ENCODE measurements around the gene FSD1.

Gene FSD1

DNA sequence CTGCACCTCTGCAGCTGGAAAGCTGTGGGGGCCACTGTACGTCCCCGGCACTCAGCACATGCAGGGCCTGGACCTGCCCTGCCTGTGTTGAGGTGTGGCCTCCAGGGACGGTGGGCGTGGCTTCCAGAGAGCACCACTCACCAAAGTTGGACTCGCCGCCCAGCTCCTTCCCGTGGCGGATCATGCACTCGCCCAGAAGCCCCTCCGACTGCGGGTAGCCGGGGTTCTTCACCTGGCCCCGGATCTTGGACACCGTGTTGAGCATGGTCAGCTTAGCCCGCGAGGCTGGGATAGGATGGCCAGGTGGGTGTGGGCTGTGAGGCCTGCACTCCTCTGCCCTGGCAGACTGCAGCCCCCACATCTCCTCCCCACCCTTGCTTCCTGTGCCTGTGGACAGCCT is 60.9 kb downstream of the FSD1 start:
- no peak for DNase-seq (ENCODE audit: low spot score)

- DNase-seq (ENCODE audit: low spot score): no peak
These were observed 61.6 kb downstream of the FSD1 start for GRCh38 chr19:4365791-4366665.

DNA sequence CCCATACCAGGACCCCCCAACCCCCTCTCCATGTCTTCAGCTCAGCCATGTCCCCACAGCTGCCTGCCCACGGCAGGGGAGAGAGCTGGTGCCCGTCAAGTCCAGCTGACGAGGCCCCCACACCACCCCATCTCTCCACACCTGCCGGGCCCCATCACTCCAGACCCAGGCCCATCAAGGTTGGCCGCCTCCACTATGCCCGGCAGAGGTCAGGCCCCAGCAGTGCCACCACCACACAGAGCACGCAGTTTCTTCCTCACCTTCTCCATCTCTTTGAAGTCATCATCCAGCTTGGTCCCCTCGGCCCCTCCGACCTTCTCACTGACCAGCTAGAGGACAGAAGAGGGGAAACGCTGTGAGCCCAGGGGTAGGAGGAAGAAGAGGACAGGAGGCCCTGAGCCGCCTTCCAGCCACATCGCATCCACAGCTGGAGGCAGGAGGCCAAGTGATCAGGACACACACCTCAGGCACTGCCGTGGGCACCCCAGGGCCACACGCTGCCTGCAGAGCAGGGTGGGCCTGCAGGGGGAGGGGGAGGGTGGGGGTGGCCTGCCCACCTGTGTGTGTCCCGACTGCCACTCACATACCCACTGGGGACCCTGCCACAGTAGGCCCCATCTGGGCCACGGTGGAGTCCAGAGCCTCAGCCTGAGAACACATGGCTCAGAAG is 62.4 kb downstream of the FSD1 start:
- no peak for DNase-seq (ENCODE audit: low spot score)

GRCh38 chr19:4367336-4367723 is 62.9 kb downstream of the FSD1 start:
- no peak for DNase-seq (ENCODE audit: low spot score)

- DNase-seq (ENCODE audit: low spot score): no peak
These were observed 63.4 kb downstream of the FSD1 start for GRCh38 chr19:4367781-4368127.

DNA sequence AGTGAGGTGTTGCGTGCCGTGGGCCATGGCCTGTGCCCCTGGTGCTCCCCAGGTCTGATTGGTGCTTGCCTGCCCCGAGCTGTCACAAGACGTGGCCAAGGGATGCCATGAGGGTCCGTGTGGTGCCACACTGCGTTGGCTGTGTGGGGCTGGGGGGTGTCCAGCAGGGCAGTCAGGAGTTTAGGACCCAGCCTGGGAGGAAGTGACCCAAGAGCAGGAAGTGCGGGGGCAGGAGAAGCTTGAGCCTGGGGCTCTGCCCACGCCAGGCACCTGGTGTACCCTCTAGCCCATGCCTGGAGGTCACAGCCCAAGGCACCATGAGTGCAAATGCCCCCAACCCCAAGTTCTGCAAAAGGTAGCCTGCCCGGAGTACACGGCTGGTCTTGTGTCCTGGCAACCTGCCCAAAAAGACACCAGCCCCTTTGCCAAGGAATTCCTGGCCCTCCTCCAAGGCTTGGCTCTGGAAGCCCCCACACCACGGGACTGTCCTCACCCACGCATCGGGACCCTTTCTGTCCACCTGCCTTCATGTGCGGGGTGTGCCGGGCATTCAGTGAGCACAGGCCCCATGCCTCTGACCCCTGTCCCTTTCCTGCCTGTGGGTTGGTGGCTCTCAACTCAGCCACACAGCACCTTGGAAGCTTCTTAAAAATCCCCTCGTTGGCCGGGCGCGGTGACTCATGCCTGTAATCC is 63.9 kb downstream of the FSD1 start:
- no peak for DNase-seq (ENCODE audit: low spot score)

- peak; percentile 55 for DNase-seq (ENCODE audit: low spot score)
These were observed 64.9 kb downstream of the FSD1 start for GRCh38 chr19:4369109-4369887.

DNA sequence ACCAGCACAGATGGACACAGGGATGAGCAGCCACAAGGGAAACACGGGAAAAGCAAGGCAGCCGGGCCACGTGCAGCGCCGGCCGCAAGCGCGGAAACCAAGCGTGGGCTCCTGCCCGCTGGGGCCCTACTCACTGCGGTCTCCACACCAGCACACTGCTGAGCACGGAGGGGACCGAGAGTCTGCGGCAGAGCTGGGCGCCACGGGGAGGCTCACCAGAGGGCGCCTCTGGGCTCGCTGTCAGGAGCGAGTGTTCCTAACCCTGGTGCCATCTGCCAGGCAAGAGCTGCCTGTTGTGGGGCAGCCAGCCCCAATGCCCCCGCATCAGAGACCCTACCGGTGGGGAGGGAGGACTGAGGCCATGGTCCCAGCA is 65.5 kb downstream of the FSD1 start:
- DNase-seq (ENCODE audit: low spot score): peak; percentile 63

- no peak for DNase-seq (ENCODE audit: low spot score)
These were observed 66.1 kb downstream of the FSD1 start for GRCh38 chr19:4370418-4371041.

DNA sequence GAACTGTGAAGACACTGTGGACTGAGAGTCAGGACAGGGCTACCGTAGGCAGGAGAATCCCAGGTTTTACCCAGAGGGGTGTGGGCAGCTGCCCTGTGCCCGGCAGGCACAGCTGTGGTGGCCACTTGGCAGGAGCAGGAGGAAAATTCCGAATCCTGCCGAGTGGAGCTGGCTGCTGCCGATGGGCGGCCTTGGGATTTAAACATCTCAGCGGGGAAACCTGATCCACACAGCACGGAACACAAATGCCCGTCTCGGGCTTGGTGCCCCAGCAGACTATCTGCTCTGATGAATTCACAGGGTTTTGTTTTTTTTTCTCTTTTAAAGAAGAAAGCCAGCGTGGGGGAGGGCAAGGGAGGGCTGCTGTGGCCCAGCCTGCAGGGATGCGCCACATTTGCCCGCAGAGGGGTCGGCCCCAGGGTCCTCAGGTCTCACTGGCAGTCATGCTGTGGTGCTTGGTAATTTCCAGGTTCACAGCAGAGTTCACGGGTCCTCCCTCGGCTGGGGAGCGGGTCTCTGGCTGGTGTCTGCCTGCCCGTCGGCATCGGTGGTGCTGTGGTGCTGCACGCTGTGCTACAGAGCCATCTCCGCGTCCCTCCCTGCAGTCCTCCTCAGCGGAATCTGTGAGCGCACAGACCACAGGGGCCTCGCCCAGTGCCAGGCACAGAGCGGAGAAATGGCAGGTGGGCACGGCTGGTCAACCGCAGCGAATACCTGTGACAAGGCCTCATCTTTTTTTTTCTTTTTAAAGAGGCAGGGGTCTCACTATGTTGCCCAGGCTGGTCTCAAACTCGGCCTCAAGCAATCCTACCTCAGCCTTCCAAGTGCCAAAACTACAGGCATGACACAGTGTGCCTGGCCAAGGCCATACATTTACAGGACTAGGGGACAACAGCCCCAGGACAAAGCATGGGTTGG is 67.1 kb downstream of the FSD1 start:
- DNase-seq (ENCODE audit: low spot score): no peak

GRCh38 chr19:4372165-4373012 is 68.0 kb downstream of the FSD1 start:
- DNase-seq (ENCODE audit: low spot score): no peak

DNA sequence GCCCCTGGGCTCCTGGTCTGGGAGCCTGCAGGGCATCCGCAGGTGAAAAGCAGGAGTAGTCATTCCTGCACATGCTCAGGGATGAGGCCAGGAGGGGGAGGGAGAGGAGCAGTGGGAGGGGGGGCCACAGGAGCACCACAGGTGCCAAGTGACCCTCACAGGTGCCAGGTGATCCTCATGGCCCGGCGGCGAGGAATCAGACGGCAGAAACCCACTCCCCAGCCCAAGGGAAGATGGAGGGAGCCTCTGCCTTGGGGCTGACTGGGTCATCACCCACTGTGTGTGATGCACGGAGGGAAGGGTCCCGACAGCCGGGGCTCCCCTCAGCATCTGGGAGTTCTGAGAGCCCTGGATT is 68.6 kb downstream of the FSD1 start:
- no peak for DNase-seq (ENCODE audit: low spot score)
